ENCODE results near the gene WBP1. TPM values are rescaled to one million over a fixed set of nuclear protein-coding genes. Genes with fewer than 3 reads are reported as not detected.

The WBP1 gene
- total RNA-seq, 1 experiment from 2014 or later = 67.6 TPM

DNA sequence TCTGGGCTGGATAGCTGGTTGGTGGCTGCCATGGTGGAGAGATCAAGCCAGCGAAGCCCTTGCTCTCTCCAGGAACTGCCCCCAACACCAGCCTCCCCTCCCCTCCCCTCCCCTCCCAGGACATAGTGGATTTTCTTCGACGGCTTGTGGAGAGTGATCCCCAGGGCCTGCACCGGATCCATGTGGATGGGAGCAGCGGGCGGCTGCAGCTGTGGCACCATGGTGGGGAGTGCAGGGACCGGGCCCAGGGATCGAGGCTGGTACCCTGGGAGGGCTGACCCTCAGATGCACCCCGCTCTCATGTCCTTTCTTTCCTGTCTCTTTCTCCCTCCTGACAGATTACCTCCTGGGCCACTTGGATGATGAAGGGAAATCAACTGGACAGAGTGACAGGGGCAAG lies 31.7 kb downstream of the WBP1 start:
- H3K4me3 ChIP-seq (ENCODE audit: low read depth in 2 of 2, low read length in 2 of 2) = no peak overlapping the region

DNA sequence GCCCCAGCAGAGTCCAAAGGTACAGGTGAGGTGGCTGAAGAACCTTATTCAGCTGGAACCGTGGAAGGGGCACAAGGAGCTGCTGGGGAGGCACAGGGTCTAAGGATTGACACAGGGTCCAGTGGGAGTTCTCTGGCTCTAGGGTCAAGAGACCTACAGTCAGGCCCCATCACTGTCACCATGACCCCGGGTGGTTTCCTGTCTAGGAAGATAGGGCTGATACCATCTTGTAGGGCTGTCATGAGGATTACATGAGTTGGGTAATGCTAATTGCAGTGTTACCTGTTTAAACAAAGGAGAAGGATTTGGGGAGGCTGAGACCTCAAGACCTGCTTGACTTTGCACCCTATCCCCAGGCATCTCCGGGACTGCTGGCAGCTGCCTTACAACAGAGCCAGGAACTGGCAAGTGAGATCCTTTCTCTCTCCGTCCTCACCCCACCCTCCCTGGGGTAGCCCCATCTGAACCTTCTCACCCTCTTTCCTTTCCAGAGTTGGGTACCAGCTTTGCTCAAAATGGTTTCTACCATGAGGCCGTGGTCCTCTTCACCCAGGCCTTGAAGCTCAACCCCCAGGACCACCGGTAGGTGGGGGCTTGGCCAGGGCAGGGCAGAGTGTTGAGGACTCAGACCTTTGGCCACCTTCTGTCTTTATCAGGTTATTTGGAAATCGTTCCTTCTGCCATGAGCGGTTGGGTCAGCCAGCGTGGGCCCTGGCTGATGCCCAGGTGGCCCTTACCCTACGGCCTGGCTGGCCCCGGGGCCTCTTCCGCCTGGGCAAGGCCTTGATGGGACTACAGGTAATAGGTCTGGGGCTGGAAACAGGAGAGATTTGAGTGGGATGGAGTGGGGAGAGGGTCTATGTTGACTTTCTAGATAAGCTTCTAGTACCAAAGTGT lies 33.7 kb downstream of the WBP1 start:
- no peaks in the 10 kb centered on the region; the same call in none of the 2 replicates for H3K36me3 ChIP-seq (ENCODE audit: control insufficient read depth, insufficient read depth, low read length)
- ChIA-PET POLR2A (interaction anchor here (0.5 kb wide), 1 partner anchor 59 kb away, joined by 4 read pairs; no protein-coding TSS in a partner anchor), CTCF (no interaction called here)
- H3K4me3 ChIP-seq (ENCODE audit: low read depth in 2 of 2, low read length in 2 of 2) = no peak overlapping the region
- BruUV-seq (replicated peaks) = no TSS peak
- DNase-seq (ENCODE audit: low read depth, low spot score) (no peak), ATAC-seq (no peak)
- intact Hi-C loops (cut with micrococcal nuclease; ENCODE audit: unreplicated experiment) = no loop called here
- in situ Hi-C loops (cut with HindIII; ENCODE audit: low pct_unique_long_range_greater_than_20kb, low sequenced_read_pairs) = no loop called here
- H3K27ac ChIP-seq (ENCODE audit: low read length) = no peak overlapping the region
- no peak for TF ChIP-seq POLR2AphosphoS5 (IDR thresholded peaks at IDR 0.05; ENCODE audit: low read depth, low read length)
- TF ChIP-seq, protein P1, sequence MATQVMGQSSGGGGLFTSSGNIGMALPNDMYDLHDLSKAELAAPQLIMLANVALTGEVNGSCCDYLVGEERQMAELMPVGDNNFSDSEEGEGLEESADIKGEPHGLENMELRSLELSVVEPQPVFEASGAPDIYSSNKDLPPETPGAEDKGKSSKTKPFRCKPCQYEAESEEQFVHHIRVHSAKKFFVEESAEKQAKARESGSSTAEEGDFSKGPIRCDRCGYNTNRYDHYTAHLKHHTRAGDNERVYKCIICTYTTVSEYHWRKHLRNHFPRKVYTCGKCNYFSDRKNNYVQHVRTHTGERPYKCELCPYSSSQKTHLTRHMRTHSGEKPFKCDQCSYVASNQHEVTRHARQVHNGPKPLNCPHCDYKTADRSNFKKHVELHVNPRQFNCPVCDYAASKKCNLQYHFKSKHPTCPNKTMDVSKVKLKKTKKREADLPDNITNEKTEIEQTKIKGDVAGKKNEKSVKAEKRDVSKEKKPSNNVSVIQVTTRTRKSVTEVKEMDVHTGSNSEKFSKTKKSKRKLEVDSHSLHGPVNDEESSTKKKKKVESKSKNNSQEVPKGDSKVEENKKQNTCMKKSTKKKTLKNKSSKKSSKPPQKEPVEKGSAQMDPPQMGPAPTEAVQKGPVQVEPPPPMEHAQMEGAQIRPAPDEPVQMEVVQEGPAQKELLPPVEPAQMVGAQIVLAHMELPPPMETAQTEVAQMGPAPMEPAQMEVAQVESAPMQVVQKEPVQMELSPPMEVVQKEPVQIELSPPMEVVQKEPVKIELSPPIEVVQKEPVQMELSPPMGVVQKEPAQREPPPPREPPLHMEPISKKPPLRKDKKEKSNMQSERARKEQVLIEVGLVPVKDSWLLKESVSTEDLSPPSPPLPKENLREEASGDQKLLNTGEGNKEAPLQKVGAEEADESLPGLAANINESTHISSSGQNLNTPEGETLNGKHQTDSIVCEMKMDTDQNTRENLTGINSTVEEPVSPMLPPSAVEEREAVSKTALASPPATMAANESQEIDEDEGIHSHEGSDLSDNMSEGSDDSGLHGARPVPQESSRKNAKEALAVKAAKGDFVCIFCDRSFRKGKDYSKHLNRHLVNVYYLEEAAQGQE (IDR thresholded peaks at IDR 0.05; ENCODE audit: insufficient read depth in 1 of 2, low read depth in 2 of 2, low read length in 1 of 2) = no peak
- TF ChIP-seq, protein P2, sequence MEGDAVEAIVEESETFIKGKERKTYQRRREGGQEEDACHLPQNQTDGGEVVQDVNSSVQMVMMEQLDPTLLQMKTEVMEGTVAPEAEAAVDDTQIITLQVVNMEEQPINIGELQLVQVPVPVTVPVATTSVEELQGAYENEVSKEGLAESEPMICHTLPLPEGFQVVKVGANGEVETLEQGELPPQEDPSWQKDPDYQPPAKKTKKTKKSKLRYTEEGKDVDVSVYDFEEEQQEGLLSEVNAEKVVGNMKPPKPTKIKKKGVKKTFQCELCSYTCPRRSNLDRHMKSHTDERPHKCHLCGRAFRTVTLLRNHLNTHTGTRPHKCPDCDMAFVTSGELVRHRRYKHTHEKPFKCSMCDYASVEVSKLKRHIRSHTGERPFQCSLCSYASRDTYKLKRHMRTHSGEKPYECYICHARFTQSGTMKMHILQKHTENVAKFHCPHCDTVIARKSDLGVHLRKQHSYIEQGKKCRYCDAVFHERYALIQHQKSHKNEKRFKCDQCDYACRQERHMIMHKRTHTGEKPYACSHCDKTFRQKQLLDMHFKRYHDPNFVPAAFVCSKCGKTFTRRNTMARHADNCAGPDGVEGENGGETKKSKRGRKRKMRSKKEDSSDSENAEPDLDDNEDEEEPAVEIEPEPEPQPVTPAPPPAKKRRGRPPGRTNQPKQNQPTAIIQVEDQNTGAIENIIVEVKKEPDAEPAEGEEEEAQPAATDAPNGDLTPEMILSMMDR (IDR thresholded peaks at IDR 0.05) = no peak
- no peak for TF ChIP-seq SIN3A (IDR thresholded peaks at IDR 0.05; ENCODE audit: borderline replicate concordance, insufficient read depth, low read depth, low read length)
- TF ChIP-seq TCF7L2 (IDR thresholded peaks at IDR 0.05; ENCODE audit: low read depth, low read length) = no peak
- H3K27me3 ChIP-seq (ENCODE audit: control insufficient read depth, insufficient read depth, low read length) = no peaks in the 10 kb centered on the region
- H3K4me1 ChIP-seq (ENCODE audit: control insufficient read depth, insufficient read depth, low read length) = no peaks in the 10 kb centered on the region
- no peaks in the 10 kb centered on the region for H3K9me3 ChIP-seq (ENCODE audit: control insufficient read depth, insufficient read depth, low read depth, low read length)

More for the DNA sequence above, 31.7 kb downstream of the WBP1 start:
- in situ Hi-C loops (cut with HindIII; ENCODE audit: low pct_unique_long_range_greater_than_20kb, low sequenced_read_pairs) (no loop called here), intact Hi-C loops (cut with micrococcal nuclease; ENCODE audit: unreplicated experiment) (no loop called here)
- Histone ChIP-seq H3K27me3 (ENCODE audit: control insufficient read depth, insufficient read depth, low read length) (no peaks in the 10 kb centered on the region), H3K4me1 (ENCODE audit: control insufficient read depth, insufficient read depth, low read length) (no peaks in the 10 kb centered on the region), H3K36me3 (ENCODE audit: control insufficient read depth, insufficient read depth, low read length) (no peaks in the 10 kb centered on the region; the same call in none of the 2 replicates), H3K9me3 (ENCODE audit: control insufficient read depth, insufficient read depth, low read depth, low read length) (no peaks in the 10 kb centered on the region), H3K27ac (ENCODE audit: low read length) (no peak overlapping the region)
- TF ChIP-seq POLR2AphosphoS5 (IDR thresholded peaks at IDR 0.05; ENCODE audit: low read depth, low read length) = no peak
- TF ChIP-seq, protein P2 (IDR thresholded peaks at IDR 0.05) = no peak
- no peak for TF ChIP-seq TCF7L2 (IDR thresholded peaks at IDR 0.05; ENCODE audit: low read depth, low read length)
- TF ChIP-seq, protein P1 (IDR thresholded peaks at IDR 0.05; ENCODE audit: insufficient read depth in 1 of 2, low read depth in 2 of 2, low read length in 1 of 2) = no peak
- no peak for TF ChIP-seq SIN3A (IDR thresholded peaks at IDR 0.05; ENCODE audit: borderline replicate concordance, insufficient read depth, low read depth, low read length)
- DNase-seq (ENCODE audit: low read depth, low spot score) (no peak), ATAC-seq (no peak)
- ChIA-PET CTCF (no interaction called here), POLR2A (interaction anchor here (0.8 kb wide), 1 partner anchor 11 kb away, joined by 3 read pairs; no protein-coding TSS in a partner anchor)
- BruUV-seq (replicated peaks) = no TSS peak
